HepG2 (cell line): ENCODE measurements around the gene KIF22. TPM values are rescaled to one million over a fixed set of nuclear protein-coding genes. Genes with fewer than 3 reads are reported as not detected.
A peak's percentile ranks its signal among the peaks of the same experiment; 100 is the strongest.

ENCODE experiments used
- ADNP ChIP-seq: sonication (generic); formaldehyde crosslinking; IDR thresholded peaks from 2 replicates; pipeline ENCODE4 v1.4.0; 2020; ENCODE audit warnings: missing genetic modification reagents
- CBX1 ChIP-seq: IDR thresholded peaks from one replicate; pipeline ENCODE4 v1.6.1; 2016; ENCODE audit warnings: antibody characterized with exemption, low read depth
- CEBPB ChIP-seq: IDR thresholded peaks from 2 replicates; pipeline ENCODE4 v1.6.1; 2011; ENCODE audit warnings: low read depth, low read length, improper control_type of control experiment, borderline replicate concordance
- HNF4G ChIP-seq, 2 experiments: sonication (generic) in 1 of 2; formaldehyde crosslinking in 1 of 2; IDR thresholded peaks; 2 replicates each; pipeline versions ENCODE4 v1.4.0 to v1.6.1; 2011 to 2020; ENCODE audit warnings: borderline replicate concordance in 2 of 2, low read depth in 2 of 2, mild to moderate bottlenecking in 2 of 2, low read length in 1 of 2, missing genetic modification reagents in 1 of 2, moderate library complexity in 1 of 2
- MTF2 ChIP-seq: sonication (generic); formaldehyde crosslinking; IDR thresholded peaks from 2 replicates; pipeline ENCODE4 v1.5.0; 2020; ENCODE audit warnings: missing genetic modification reagents, borderline replicate concordance
- RNF219 ChIP-seq: sonication (generic); formaldehyde crosslinking; IDR thresholded peaks from 2 replicates; pipeline ENCODE4 v1.5.0; 2020; ENCODE audit warnings: mild to moderate bottlenecking, missing genetic modification reagents
- ZNF430 ChIP-seq: sonication (generic); formaldehyde crosslinking; IDR thresholded peaks from 2 replicates; pipeline ENCODE4 v1.9.0; 2021; ENCODE audit warnings: mild to moderate bottlenecking, missing genetic modification reagents
- ZNF644 ChIP-seq: IDR thresholded peaks from 2 replicates; pipeline ENCODE4 v1.6.1; 2016; ENCODE audit warnings: low read depth
- ZNF775 ChIP-seq: sonication (generic); formaldehyde crosslinking; IDR thresholded peaks from 2 replicates; pipeline ENCODE4 v1.4.0; 2020; ENCODE audit warnings: missing genetic modification reagents, mild to moderate bottlenecking, moderate library complexity, borderline replicate concordance
- polyA plus RNA-seq, 8 experiments: library from polyadenylated mRNA; depleted of rRNA in 3 of 8; stranded (reverse) in 7 of 8; unstranded in 1 of 8; fragments of >200 nt; fragmentation: Illumina TruSeq in 4 of 8; extraction: Trizol in 4 of 8; gene quantifications; 2 replicates each; pipeline versions ENCODE4 v1.2.1 to v1.2.3, GENCODE V29; 2011 to 2016; ENCODE audit warnings: low read depth in 4 of 8, missing spikeins in 1 of 8, mixed read lengths in 1 of 8; ENCODE audit not compliant: insufficient read depth in 1 of 8
- total RNA-seq, 5 experiments: library from RNA; depleted of rRNA; stranded (reverse); fragments of >200 nt; fragmentation: Illumina TruSeq; extraction: Trizol; gene quantifications; 2 replicates each; pipeline ENCODE4 v1.2.3, GENCODE V29; 2016; ENCODE audit warnings: low read depth in 1 of 5
- TF ChIP-seq, protein P1 (sequence below): sonication (generic); formaldehyde crosslinking; IDR thresholded peaks from 2 replicates; pipeline ENCODE4 v1.5.0; 2020; ENCODE audit warnings: missing genetic modification reagents
- TF ChIP-seq, protein P2 (sequence below): fragments of 450-650 bp; IDR thresholded peaks from 2 replicates; pipeline ENCODE4 v1.6.1; 2017
- TF ChIP-seq, protein P3 (sequence below): sonication (generic); formaldehyde crosslinking; IDR thresholded peaks from 2 replicates; pipeline ENCODE4 v1.8.0; 2022; ENCODE audit warnings: mild to moderate bottlenecking, missing genetic modification reagents; ENCODE audit not compliant: insufficient replicate concordance

KIF22 gene
- total and polyA plus RNA-seq, 2 of the 13 experiments (the other 11 are each of a cell fraction or from before 2014, with no cell fraction given): 95.8 to 118 TPM

- TF ChIP-seq RNF219 (CRISPR knock-in tag) (no peak), CBX1 (no peak), HNF4G (IDR thresholded peaks at IDR 0.05; ENCODE audit: borderline replicate concordance, low read depth, low read length) (no peak), HNF4G (CRISPR knock-in tag; IDR thresholded peaks at IDR 0.05; ENCODE audit: borderline replicate concordance, low read depth) (no peak), ZNF775 (CRISPR knock-in tag) (no peak), ZNF430 (CRISPR knock-in tag) (0 out of 2 replicates have a peak, but pooled peaks have one; percentile 13), ADNP (CRISPR knock-in tag) (no peak), CEBPB (no peak), ZNF644 (CRISPR knock-in tag) (no peak), MTF2 (CRISPR knock-in tag) (0 out of 2 replicates have a peak, but pooled peaks have one; percentile 20)
- TF ChIP-seq, protein P1, sequence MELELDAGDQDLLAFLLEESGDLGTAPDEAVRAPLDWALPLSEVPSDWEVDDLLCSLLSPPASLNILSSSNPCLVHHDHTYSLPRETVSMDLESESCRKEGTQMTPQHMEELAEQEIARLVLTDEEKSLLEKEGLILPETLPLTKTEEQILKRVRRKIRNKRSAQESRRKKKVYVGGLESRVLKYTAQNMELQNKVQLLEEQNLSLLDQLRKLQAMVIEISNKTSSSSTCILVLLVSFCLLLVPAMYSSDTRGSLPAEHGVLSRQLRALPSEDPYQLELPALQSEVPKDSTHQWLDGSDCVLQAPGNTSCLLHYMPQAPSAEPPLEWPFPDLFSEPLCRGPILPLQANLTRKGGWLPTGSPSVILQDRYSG (CRISPR knock-in tag): no peak
- TF ChIP-seq, protein P2, sequence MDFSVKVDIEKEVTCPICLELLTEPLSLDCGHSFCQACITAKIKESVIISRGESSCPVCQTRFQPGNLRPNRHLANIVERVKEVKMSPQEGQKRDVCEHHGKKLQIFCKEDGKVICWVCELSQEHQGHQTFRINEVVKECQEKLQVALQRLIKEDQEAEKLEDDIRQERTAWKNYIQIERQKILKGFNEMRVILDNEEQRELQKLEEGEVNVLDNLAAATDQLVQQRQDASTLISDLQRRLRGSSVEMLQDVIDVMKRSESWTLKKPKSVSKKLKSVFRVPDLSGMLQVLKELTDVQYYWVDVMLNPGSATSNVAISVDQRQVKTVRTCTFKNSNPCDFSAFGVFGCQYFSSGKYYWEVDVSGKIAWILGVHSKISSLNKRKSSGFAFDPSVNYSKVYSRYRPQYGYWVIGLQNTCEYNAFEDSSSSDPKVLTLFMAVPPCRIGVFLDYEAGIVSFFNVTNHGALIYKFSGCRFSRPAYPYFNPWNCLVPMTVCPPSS: no peak
- TF ChIP-seq, protein P3, sequence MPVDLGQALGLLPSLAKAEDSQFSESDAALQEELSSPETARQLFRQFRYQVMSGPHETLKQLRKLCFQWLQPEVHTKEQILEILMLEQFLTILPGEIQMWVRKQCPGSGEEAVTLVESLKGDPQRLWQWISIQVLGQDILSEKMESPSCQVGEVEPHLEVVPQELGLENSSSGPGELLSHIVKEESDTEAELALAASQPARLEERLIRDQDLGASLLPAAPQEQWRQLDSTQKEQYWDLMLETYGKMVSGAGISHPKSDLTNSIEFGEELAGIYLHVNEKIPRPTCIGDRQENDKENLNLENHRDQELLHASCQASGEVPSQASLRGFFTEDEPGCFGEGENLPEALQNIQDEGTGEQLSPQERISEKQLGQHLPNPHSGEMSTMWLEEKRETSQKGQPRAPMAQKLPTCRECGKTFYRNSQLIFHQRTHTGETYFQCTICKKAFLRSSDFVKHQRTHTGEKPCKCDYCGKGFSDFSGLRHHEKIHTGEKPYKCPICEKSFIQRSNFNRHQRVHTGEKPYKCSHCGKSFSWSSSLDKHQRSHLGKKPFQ (CRISPR knock-in tag): no peak
These were observed 24.6 kb downstream of the KIF22 start (continued) for GRCh38 chr16:29815032-29815721.
